KBM-7 (cell line): ENCODE measurements around the gene SEPTIN2.
A peak's percentile ranks its signal among the peaks of the same experiment; 100 is the strongest.

Source experiments
- DNase-seq: peaks from one replicate; pipeline ENCODE4 v3.0.0-alpha.2; 2015
- in situ Hi-C: fragments of 300-500 bp; cut with MboI; formaldehyde crosslinking; loops from 2 replicates; pipeline ENCODE4 v1.14.3; 2020; ENCODE audit warnings: low sequenced_read_pairs, low pct_unique_long_range_greater_than_20kb, mixed read lengths

The SEPTIN2 gene

DNA sequence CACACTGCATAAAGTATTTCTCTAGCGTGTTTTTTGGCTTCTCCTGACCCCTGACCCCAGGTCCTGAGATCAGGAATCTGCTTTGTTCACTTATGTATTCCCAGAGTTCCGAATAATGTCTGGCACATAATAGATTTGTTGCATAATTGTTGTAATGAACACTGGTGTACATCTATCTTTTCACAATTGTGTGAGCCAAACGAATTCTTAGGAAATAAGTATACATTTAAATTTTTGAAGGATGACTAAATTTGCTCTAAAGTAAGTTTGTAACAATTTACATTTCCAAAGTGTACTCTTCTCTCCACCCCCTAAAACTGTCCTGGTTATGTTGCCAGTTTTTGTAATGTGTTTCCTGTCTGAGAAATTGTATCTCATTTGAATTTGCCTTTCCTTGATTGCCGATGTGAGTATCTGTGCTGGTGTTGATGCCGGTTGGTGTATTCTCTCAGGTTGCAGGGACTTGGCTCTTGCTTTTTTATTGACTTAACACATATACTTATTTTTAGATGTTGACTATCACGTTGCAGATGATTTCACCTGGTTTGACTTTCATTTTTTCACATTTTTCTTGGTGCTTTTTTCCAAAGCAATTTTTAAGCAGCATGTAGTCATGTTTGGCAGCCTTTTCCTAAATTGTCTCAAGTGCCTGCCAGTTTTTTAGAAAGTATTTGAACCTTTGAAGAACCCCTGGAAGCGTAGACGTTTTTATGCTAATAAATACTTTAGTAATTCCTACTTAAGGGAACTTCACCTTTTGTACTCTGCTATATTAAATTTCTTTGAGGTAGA is 24.3 kb downstream of the SEPTIN2 start:
- in situ Hi-C loops: no loop called here
- no peak for DNase-seq

DNA sequence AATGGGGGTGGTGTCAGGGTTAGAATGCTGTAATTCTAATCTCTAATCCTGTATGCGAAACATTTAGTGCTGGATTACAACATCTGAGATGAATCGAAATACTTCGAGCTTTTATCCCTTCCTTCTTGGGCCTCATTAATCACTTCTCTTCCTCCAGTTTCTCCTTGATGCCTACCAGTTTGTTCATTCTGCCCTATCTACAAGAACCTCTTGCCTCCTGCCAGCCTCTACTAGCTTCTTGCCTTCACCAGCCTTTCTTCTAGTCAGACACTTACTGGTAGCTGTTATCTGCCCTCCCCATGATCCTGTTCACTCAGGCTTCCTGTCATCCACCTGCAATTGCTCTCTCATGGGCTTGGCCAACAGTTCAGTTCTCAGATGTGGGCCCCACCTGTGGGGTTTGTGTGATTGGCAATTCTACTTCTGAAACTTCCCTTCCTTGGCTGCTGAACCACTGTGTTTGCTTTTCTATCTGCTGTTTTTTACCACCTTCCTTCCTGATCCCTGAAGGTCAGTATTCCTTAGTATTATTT is 25.0 kb downstream of the SEPTIN2 start:
- no peak for DNase-seq
- in situ Hi-C loops: no loop called here

DNA sequence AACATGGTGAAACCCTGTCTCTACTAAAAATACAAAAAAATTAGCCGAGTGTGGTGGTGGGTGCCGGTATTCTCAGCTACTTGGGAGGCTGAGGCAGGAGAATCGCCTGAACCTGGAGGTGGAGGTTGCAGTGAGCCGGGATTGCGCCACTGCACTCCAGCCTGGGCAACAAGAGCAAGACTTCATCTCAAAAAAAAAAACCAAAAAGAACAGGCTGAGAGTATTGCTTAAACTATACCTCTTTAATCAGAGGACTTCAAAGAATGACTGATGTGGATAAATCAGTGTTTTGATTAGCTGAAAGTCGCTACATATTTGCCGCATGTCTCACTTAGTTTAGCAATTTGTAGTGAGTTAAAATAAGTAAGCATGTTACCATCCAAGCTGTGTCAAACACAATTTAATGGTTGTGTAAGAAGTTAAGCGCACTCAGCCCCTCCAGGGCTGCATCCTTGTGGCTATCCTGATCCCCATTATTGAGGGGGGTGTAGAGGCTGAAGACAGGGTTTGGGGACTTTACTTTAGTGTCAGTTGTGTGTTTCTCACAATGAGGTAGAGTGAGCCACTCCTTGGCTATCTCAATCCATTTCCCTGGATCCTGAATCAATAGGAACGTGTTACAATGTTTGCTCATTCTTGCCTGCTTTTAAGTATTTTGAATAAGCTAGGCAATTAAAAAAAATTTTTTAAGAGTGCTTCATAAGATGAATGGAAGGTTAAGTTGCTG is 29.4 kb downstream of the SEPTIN2 start:
- in situ Hi-C loops: no loop called here

DNA sequence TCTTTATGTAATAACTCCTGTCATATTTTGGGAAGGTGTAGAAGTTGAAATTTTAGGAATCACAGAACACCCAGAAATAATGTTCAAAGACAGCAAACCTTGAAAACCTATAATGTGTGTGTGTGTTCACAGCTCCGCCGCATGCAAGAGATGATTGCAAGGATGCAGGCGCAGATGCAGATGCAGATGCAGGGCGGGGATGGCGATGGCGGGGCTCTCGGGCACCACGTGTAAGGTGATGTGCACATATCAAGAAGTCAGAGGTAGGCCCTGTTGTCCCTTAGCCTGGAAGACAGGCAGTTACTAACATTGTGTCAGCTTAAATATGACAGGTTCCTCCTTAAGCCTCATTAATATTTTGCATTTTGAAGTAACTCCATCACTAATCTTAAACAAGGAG is 34.2 kb downstream of the SEPTIN2 start:
- in situ Hi-C loops: no loop called here
- no peak for DNase-seq

More for the DNA sequence above, 29.4 kb downstream of the SEPTIN2 start:
- no peak for DNase-seq

DNA sequence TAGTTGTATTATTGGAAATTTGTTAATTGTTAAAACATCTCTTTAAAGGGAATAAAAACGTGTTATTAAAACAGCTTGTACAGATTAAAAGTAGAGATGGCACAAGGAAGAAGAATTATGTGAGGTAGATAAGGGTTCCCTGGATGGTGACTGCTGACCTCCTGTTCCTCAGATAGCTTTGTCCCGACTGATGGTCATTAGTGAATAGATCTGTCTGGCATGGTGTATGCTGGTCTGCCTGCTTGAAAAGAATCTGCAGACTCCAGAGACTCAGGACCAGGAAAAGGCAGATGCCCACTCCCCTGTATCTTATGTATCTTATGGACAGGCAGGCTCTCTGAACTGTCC is 34.8 kb downstream of the SEPTIN2 start:
- in situ Hi-C loops: no loop called here

DNA sequence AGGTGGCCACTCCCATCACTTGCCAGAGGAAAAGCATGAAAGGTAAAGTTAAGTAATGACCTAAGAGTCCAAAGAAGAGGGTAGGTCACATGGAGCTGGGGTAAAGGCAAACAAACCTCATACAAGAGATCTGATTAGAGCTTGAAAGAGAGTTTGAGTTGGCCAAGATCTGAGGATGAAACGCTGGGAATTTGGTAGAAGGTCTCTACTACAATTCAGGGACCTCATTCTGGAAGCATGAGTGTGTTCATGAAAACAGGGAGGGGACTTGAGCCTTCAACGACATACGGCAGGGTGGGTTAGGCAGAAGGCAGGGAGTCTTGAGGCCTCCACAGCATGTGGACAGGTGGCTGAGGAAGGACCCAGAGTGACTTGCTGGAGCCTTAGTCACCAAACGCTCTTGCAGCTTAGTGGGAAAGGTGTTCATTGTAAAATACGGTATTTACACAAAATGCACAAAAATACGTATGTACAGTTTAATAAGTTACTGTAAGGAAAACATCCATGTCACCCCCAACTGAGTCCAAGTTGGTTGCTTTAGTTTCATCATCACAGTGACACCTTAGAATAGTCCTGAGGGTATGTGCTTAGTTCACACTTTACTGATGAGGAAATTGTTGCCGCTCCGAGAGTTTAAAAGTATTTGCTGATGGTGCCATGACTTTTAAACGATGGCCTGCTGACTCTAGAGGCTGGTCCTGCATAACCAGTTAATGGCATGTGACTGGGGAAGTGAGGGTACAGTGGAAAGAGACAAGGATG is 35.3 kb downstream of the SEPTIN2 start:
- in situ Hi-C loops: no loop called here
- no peak for DNase-seq

More for the DNA sequence above, 34.8 kb downstream of the SEPTIN2 start:
- no peak for DNase-seq

DNA sequence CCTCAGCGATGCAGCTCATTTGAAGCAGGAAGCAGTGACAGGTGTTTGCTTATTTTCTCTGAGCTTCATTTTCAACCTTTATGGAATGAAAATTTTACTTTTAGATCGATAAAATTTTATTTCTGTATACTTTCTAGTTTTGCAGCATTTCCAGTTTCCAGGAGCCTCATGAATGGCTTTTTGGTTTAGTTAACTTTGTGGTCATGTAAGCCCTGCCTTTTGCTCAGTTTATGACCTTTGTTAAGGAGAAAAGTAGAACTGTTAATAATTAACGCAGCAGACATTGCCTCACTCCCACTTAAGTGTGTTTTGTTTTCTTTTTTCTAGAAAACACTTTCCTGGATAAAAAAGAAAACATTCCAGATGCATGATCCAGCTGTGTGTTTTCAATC is 35.9 kb downstream of the SEPTIN2 start:
- no peak for DNase-seq
- in situ Hi-C loops: no loop called here

DNA sequence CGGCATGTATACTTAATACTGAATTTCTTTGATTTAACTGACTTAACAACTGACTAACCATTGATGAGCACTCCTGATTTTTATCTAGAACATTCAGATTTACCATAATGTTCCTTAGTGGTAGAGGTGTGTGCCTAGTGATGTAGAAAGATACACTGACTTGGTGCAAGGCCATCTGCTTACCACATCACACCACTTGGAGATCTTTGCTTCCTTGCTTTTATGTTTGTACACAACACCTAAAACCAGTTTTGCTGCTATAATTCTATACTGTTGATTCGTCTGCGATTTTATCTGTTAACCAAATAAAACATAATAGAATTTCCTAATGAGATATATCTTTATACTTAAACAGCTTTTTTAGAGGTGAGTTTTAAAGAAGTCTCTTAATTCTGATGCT is 36.5 kb downstream of the SEPTIN2 start:
- in situ Hi-C loops: no loop called here

DNA sequence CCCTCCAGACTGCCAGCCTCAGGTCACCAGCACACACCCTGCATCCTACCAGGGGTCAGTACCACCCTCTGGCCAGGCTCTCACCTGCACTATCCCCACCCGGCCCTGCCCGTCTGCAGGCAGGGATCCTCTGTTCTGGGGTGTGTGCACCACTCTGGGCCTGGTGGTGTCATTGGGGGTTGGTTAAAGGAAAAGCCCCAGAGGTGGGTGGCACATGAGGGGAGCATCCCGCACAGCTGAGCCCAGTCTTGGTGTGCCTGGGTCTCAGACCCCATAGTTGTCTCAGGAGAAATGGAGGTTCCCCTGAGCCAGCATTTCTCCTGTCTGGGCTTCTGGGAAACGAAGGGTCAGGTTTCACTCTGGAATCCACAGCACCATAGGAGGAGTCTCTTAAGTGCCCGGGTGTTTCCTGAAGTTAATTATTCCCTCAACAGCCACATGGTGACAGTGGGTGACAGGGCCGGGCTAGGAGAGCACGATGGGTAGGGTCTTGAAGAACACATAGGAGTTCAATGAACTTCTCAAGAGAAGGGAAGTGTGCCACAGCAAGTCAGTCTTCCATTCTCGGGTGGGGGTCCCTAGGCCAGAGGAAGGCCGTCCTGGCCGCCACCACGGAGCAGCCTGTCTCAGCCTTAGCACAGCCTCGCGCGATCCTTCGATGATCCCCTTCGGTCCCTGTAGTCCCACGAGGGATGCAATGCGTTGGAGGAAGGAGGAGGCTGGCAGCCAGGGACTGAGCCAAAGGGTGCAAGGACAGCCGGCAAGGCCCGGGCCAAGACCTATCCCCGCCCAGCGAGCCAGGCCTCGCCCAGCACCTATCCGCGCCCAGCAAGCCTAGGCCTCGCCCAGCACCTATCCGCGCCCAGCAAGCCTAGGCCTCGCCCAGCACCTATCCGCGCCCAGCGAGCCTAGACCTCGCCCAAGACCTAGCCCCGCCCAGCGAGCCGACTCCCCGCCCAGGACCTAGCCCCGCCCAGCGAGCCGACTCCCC is 39.2 kb downstream of the SEPTIN2 start:
- DNase-seq: peak; percentile 82
- in situ Hi-C loops: no loop called here

More for the DNA sequence above, 36.5 kb downstream of the SEPTIN2 start:
- no peak for DNase-seq

DNA sequence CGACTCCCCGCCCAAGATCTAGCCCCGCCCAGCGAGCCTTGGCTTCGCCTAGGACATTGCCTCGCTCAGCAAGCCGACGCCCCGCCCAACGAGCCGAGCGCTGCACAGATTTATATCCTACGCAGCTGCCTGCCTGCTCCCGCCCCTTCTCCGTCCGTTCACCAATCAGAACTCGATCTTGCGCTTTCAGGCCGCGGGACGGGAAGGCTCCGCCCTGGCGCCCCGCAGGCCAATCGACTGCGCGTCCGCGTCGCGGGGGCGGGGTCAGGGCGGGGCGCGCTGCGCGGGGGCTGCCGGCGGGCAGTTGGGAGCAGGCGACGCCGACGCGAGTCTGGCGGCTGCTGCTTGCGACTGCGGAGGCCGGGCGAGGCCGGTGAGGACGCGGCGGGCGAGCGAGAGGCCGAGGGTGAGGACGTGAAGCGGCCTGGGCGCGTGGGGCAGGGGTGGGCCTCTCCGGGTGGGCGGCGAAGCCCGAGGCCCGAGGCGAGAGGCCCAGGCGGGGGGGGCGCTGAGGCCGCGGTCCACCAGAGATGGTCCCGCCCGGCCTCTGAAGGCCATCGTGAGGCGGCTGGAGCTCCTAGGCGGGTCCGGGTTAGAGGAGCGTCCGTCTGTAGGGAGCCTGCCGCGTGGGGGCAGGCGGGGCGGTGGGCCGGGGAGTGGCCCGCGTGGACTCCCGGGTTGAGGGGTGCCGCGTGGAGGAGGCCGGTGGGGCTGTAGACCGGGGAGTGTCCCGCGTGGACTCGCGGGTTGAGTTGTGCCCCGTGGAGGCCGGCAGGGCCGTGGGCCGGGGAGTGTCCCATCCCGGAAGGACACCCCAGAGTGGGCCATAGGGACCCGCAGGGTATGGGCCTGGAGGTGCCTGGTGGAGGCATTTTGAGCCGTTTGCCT is 40.5 kb downstream of the SEPTIN2 start, which contains the start of gene FARP2:
Gene FARP2 (plus strand): TSS at position 303 of the 888 bp plus-strand sequence. CDS start 16,823 bp downstream, outside the sequence.
- peak; percentile 96 for DNase-seq
- in situ Hi-C loops: no loop called here

DNA sequence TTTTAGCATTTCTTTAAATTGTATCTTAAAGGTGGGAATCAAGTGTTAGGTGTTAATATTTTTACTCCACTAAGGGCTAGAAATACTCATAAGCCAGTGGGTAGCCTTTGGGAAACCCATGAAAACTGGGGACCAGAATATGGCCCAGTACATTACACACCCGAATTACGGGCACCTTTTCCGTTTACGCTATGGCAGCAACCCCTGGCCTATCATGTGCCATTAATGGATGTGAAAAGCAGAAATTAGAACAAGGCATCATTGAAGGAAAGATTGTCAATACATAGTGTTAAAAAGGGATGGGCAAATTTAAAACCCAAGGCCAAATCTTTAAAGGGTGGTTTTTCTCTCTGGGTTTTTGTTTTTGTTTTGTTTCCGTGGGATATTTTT is 41.1 kb downstream of the SEPTIN2 start:
- DNase-seq: peak; percentile 30
- in situ Hi-C loops: no loop called here

DNA sequence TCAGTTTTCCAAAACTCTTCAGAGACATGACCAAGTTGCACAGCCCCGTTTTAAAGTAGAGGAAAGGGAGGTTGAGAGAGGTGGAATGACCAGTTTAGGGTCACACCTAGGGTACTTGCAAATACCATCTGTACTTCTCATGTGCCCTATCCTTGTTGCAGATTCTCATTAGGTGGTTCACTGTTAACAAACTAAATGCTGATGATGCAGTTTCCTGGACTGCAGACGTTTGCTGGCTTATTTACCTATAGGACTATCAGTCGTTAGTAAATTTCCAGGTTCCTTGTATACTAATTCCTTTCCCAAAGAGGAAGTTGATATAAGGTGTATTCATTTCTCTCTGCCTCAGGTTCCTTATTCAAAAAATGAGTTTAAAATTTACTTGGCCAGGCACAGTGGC is 41.8 kb downstream of the SEPTIN2 start:
- peak; percentile 16 for DNase-seq
- in situ Hi-C loops: no loop called here

DNA sequence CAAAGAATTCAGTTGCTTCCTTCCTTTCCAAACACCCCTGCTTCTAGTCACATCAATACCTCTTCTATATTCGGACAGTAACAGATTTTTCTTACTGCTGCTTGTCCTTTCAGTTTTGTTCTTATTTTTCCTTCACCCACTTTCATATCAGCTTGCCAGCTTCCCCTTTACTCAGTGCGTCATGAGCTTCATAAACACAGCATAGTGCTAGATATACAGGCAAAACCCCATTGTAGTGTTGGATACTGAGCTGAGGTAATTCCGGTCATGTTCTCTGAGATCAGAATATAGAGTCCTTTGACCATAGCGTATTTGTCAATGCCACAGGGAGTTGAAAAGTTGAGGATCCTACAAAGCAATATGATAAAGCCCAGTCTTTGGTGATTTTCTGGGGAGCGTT is 42.7 kb downstream of the SEPTIN2 start:
- DNase-seq: peak; percentile 16
- in situ Hi-C loops: no loop called here

DNA sequence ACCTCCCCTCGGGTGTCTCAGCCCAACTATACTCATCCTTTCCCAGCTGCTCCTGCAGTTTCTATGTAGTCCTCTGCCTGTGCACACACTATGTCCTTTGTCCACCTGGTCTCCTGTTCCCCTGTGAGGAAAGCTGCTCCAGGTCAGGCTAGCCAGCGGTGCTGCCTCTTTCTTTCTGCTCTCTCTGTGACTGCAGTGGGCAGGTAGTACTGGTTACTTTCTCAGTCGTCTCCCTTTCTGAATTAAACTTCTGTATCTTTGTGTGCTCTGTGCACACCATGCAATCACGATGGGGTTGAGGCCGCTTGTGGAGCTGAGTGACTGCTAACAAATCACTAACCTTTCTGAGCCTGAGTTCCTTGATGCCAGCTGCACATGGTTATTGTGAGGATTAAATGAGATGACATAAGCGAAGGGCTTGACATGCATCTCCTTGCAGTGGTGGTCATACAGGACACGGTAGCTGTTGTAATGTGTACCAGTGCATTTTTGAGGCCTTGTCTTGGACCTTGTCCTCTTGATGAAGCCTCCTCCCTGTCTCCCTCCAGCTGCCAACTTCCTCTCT is 43.8 kb downstream of the SEPTIN2 start:
- in situ Hi-C loops: no loop called here
- DNase-seq: no peak

DNA sequence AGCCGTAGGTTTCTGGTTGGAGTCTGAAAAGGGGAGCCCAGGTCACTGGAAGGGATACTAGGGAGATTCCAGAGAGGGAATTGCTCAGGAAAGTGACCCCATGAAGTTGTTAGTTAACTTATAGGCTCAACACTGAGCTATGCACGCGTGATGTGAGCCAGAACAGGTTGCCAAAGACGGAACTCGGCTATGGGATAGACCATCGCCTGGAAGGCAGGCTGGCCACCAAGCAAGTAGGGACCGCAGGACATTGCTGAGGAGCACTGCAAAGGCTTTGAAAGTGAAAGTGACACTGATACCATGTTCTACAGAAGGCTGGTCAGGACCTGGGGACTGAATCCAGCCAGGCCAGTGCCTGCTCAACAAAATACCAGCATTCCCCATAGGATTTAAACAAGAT is 47.7 kb downstream of the SEPTIN2 start:
- no peak for DNase-seq
- in situ Hi-C loops: no loop called here

DNA sequence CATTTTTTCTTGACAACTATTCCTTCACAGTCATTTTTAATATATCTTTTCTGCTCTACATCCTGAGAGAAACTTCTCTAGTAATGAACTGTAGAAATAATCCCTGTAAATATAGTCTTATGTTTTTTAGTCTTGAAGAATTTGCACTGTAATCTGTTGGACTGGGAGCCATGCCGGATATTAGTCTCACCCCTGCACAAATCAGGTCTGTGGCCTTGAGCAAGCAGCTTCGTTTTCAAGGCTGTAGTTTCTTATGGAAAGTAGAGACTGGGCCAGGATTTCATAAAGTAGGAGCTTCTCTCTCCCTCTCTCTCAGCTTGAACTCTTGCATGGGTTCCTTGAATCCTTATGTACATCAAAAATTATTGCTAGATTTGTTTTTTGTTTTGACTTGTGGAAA is 49.1 kb downstream of the SEPTIN2 start:
- in situ Hi-C loops: no loop called here
- no peak for DNase-seq

DNA sequence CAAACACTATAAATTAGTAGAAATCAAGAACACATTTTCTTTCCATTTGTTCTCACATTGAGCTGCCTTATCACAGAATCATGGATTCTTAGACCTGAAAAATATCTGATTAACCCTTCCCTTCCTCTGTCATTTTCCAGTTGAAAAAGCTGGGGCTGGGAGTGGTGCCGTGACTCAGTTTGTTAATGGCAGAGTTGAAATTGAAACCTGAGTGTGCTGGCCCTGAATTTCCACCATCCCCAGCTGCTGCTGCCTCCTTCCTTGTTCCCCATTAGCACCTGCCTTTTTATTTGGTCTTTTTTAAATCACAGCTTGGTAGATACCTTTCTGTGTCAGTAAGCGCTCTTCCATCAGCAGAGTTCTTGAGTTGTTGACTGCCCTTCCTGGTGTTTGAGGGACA is 51.0 kb downstream of the SEPTIN2 start:
- in situ Hi-C loops: no loop called here
- no peak for DNase-seq
